GM23338 (cell line): ENCODE results near the gene RABL6. TPM values are rescaled to one million over a fixed set of nuclear protein-coding genes. Genes with fewer than 3 reads are reported as not detected.

Experiments
- ATAC-seq: fragments of 200-7000 bp; cut with Tn5 transposase; 3 replicates; pipeline ENCODE4 v1.9.1; 2020
- DNase-seq: peaks from one replicate; pipeline ENCODE4 v3.0.0-alpha.2; 2015; ENCODE audit warnings: low spot score
- H2AFZ ChIP-seq: fragments of 200-600 bp; sonication (generic); 2 replicates; pipeline ENCODE4 v1.8.0; 2016; ENCODE audit warnings: antibody characterized with exemption, mild to moderate bottlenecking, moderate library complexity
- H3F3A ChIP-seq: fragments of 200-600 bp; sonication (generic); replicated peaks from 2 replicates; pipeline ENCODE4 v1.8.0; 2017; ENCODE audit warnings: antibody characterized with exemption, mixed run types, low read depth
- H3K27ac ChIP-seq: fragments of 200-600 bp; sonication (generic); 2 replicates; pipeline ENCODE4 v1.6.1; 2016; ENCODE audit warnings: low read depth
- H3K27me3 ChIP-seq: fragments of 200-600 bp; sonication (generic); 2 replicates; pipeline ENCODE4 v1.8.0; 2016; ENCODE audit warnings: mild to moderate bottlenecking, mixed run types, moderate library complexity; ENCODE audit not compliant: insufficient read depth
- H3K36me3 ChIP-seq: fragments of 200-600 bp; sonication (generic); 2 replicates; pipeline ENCODE4 v1.8.0; 2016; ENCODE audit warnings: mild to moderate bottlenecking; ENCODE audit not compliant: insufficient read depth
- H3K4me1 ChIP-seq: fragments of 200-600 bp; sonication (generic); 2 replicates; pipeline ENCODE4 v1.8.0; 2016; ENCODE audit warnings: mild to moderate bottlenecking, moderate library complexity; ENCODE audit not compliant: insufficient read depth
- H3K4me2 ChIP-seq: fragments of 200-600 bp; sonication (generic); 2 replicates; pipeline ENCODE4 v1.7.1; 2017; ENCODE audit warnings: mixed run types
- H3K4me3 ChIP-seq: fragments of 200-600 bp; sonication (generic); 2 replicates; pipeline ENCODE4 v1.6.1; 2016; ENCODE audit warnings: mixed run types
- H3K79me2 ChIP-seq: fragments of 200-600 bp; sonication (generic); replicated peaks from 2 replicates; pipeline ENCODE4 v1.8.0; 2017; ENCODE audit warnings: mild to moderate bottlenecking; ENCODE audit not compliant: insufficient read depth
- H3K9me2 ChIP-seq: fragments of 200-600 bp; sonication (generic); 2 replicates; pipeline ENCODE4 v1.8.0; 2017; ENCODE audit not compliant: insufficient read depth
- H4K20me1 ChIP-seq: fragments of 200-600 bp; sonication (generic); replicated peaks from 2 replicates; pipeline ENCODE4 v1.8.0; 2017; ENCODE audit warnings: mild to moderate bottlenecking; ENCODE audit not compliant: insufficient read depth
- H3K27ac Mint-ChIP-seq: 2 replicates; pipeline ENCODE4 v1.8.0; 2020; ENCODE audit warnings: inconsistent platforms, mild to moderate bottlenecking, moderate library complexity, mixed read lengths
- H3K27me3 Mint-ChIP-seq: 3 replicates; pipeline ENCODE4 v1.8.0; 2022; ENCODE audit warnings: low read depth, mild to moderate bottlenecking, moderate library complexity, mixed read lengths, inconsistent platforms; ENCODE audit not compliant: insufficient read depth, poor library complexity
- H3K36me3 Mint-ChIP-seq: 3 replicates; pipeline ENCODE4 v1.8.0; 2021; ENCODE audit warnings: low read depth, mild to moderate bottlenecking, inconsistent platforms, moderate library complexity, mixed read lengths
- H3K4me1 Mint-ChIP-seq: 3 replicates; pipeline ENCODE4 v1.8.0; 2020; ENCODE audit warnings: mild to moderate bottlenecking, inconsistent platforms, mixed read lengths
- H3K4me3 Mint-ChIP-seq: 3 replicates; pipeline ENCODE4 v1.8.0; 2021; ENCODE audit warnings: moderate library complexity, mild to moderate bottlenecking, inconsistent platforms, mixed read lengths
- H3K9me3 Mint-ChIP-seq: 3 replicates; pipeline ENCODE4 v1.8.0; 2020; ENCODE audit warnings: moderate library complexity, mild to moderate bottlenecking, inconsistent platforms, mixed read lengths
- ETS1 ChIP-seq: IDR thresholded peaks from 2 replicates; pipeline ENCODE4 v1.6.1; 2016; ENCODE audit warnings: antibody characterized with exemption
- EZH2 ChIP-seq: fragments of 200-600 bp; sonication (generic); IDR thresholded peaks from one replicate; pipeline ENCODE4 v1.8.0; 2017; ENCODE audit warnings: antibody characterized with exemption, mild to moderate bottlenecking, low read depth; ENCODE audit not compliant: unreplicated experiment
- JUNB ChIP-seq: IDR thresholded peaks from one replicate; pipeline ENCODE4 v1.6.1; 2016; ENCODE audit warnings: antibody characterized with exemption; ENCODE audit not compliant: unreplicated experiment
- NANOG ChIP-seq: IDR thresholded peaks from 2 replicates; pipeline ENCODE4 v1.6.1; 2016; ENCODE audit warnings: antibody characterized with exemption, borderline replicate concordance
- POLR2AphosphoS5 ChIP-seq: IDR thresholded peaks from 2 replicates; pipeline ENCODE4 v1.6.1; 2016; ENCODE audit warnings: antibody characterized with exemption, low read depth
- ZNF114 ChIP-seq: fragments of 250-450 bp; sonication (Bioruptor Pico); IDR thresholded peaks from 2 replicates; pipeline ENCODE4 v1.5.0; 2020; ENCODE audit warnings: mild to moderate bottlenecking, moderate library complexity
- ZNF331 ChIP-seq: fragments of 250-450 bp; sonication (Bioruptor Pico); IDR thresholded peaks from 2 replicates; pipeline ENCODE4 v1.5.0; 2020; ENCODE audit warnings: low read depth, mild to moderate bottlenecking, moderate library complexity
- ZNF462 ChIP-seq: fragments of 250-450 bp; sonication (Bioruptor Pico); IDR thresholded peaks from 2 replicates; pipeline ENCODE4 v1.5.0; 2020; ENCODE audit warnings: mild to moderate bottlenecking, moderate library complexity
- polyA plus RNA-seq: library from polyadenylated mRNA; unstranded; fragments of >200 nt; fragmentation: Nextera tagmentation; extraction: Ambion mirVana; gene quantifications from 2 replicates; pipeline ENCODE4 v1.2.1, GENCODE V29; 2016
- total RNA-seq: library from RNA; depleted of rRNA; stranded (reverse); fragments of >200 nt; shearing (Covaris generic); gene quantifications from 2 replicates; pipeline ENCODE4 v1.2.3, GENCODE V29; 2014
- TF ChIP-seq, protein P1 (sequence below), 2 experiments: fragments of 200-600 bp in 1 of 2; sonication (generic) in 1 of 2; conservative IDR thresholded peaks; 2 replicates each; pipeline versions ENCODE4 v1.5.1 to v1.6.1; 2016 to 2017; ENCODE audit warnings: antibody characterized with exemption in 2 of 2, low read depth in 2 of 2, mild to moderate bottlenecking in 2 of 2, moderate library complexity in 1 of 2
- TF ChIP-seq, protein P2 (sequence below): IDR thresholded peaks from one replicate; pipeline ENCODE4 v1.6.1; 2018; ENCODE audit warnings: antibody characterized with exemption; ENCODE audit not compliant: unreplicated experiment

RABL6 gene
- total and polyA plus RNA-seq, 2 experiments from 2014 or later: 59.1 to 127 TPM

GRCh38 chr9:136773386-136774044 is 34.2 kb upstream of the RABL6 start:
- Histone ChIP-seq H3K4me1 (no peaks in the 10 kb centered on the region), H3K79me2 (no peaks in the 10 kb centered on the region), H3F3A (0 out of 2 replicates have a peak, but pooled peaks cover 7% of the 10 kb centered on the region), H3K27me3 (no peaks in the 10 kb centered on the region), H3K36me3 (no peaks in the 10 kb centered on the region; the same call in 1 of the 2 replicates), H3K4me3 (no peak overlapping the region), H3K9me2 (0 out of 2 replicates have a peak, but pooled peaks cover 4% of the 10 kb centered on the region), H4K20me1 (no peaks in the 10 kb centered on the region), H3K4me2 (no peak overlapping the region), H3K27ac (no peak overlapping the region), H2AFZ (peak overlapping the region; percentile 97)
- Mint-ChIP-seq H3K27me3 (peaks cover 20% of the 10 kb centered on the region), H3K4me1 (peaks cover 12% of the 10 kb centered on the region), H3K4me3 (no peak overlapping the region), H3K9me3 (peaks cover 21% of the 10 kb centered on the region), H3K36me3 (peaks cover 14% of the 10 kb centered on the region), H3K27ac (no peak overlapping the region; the same call in 1 of the 2 replicates)
- TF ChIP-seq EZH2 (no peak), JUNB (no peak), ZNF114 (CRISPR knock-in tag) (no peak), POLR2AphosphoS5 (0 out of 2 replicates have a peak, but pooled peaks have one; percentile 31), NANOG (no peak), ZNF331 (no peak), ZNF462 (CRISPR knock-in tag) (no peak), ETS1 (peak; percentile 85)
- TF ChIP-seq, protein P1, sequence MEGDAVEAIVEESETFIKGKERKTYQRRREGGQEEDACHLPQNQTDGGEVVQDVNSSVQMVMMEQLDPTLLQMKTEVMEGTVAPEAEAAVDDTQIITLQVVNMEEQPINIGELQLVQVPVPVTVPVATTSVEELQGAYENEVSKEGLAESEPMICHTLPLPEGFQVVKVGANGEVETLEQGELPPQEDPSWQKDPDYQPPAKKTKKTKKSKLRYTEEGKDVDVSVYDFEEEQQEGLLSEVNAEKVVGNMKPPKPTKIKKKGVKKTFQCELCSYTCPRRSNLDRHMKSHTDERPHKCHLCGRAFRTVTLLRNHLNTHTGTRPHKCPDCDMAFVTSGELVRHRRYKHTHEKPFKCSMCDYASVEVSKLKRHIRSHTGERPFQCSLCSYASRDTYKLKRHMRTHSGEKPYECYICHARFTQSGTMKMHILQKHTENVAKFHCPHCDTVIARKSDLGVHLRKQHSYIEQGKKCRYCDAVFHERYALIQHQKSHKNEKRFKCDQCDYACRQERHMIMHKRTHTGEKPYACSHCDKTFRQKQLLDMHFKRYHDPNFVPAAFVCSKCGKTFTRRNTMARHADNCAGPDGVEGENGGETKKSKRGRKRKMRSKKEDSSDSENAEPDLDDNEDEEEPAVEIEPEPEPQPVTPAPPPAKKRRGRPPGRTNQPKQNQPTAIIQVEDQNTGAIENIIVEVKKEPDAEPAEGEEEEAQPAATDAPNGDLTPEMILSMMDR (conservative IDR thresholded peaks at IDR 0.05; ENCODE audit: low read depth in 2 of 2): no peak
- TF ChIP-seq, protein P2, sequence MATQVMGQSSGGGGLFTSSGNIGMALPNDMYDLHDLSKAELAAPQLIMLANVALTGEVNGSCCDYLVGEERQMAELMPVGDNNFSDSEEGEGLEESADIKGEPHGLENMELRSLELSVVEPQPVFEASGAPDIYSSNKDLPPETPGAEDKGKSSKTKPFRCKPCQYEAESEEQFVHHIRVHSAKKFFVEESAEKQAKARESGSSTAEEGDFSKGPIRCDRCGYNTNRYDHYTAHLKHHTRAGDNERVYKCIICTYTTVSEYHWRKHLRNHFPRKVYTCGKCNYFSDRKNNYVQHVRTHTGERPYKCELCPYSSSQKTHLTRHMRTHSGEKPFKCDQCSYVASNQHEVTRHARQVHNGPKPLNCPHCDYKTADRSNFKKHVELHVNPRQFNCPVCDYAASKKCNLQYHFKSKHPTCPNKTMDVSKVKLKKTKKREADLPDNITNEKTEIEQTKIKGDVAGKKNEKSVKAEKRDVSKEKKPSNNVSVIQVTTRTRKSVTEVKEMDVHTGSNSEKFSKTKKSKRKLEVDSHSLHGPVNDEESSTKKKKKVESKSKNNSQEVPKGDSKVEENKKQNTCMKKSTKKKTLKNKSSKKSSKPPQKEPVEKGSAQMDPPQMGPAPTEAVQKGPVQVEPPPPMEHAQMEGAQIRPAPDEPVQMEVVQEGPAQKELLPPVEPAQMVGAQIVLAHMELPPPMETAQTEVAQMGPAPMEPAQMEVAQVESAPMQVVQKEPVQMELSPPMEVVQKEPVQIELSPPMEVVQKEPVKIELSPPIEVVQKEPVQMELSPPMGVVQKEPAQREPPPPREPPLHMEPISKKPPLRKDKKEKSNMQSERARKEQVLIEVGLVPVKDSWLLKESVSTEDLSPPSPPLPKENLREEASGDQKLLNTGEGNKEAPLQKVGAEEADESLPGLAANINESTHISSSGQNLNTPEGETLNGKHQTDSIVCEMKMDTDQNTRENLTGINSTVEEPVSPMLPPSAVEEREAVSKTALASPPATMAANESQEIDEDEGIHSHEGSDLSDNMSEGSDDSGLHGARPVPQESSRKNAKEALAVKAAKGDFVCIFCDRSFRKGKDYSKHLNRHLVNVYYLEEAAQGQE: no peak
- ATAC-seq (peak; percentile 90), DNase-seq (peak; percentile 89)
